ENCODE results near the gene C11orf52.

DNA sequence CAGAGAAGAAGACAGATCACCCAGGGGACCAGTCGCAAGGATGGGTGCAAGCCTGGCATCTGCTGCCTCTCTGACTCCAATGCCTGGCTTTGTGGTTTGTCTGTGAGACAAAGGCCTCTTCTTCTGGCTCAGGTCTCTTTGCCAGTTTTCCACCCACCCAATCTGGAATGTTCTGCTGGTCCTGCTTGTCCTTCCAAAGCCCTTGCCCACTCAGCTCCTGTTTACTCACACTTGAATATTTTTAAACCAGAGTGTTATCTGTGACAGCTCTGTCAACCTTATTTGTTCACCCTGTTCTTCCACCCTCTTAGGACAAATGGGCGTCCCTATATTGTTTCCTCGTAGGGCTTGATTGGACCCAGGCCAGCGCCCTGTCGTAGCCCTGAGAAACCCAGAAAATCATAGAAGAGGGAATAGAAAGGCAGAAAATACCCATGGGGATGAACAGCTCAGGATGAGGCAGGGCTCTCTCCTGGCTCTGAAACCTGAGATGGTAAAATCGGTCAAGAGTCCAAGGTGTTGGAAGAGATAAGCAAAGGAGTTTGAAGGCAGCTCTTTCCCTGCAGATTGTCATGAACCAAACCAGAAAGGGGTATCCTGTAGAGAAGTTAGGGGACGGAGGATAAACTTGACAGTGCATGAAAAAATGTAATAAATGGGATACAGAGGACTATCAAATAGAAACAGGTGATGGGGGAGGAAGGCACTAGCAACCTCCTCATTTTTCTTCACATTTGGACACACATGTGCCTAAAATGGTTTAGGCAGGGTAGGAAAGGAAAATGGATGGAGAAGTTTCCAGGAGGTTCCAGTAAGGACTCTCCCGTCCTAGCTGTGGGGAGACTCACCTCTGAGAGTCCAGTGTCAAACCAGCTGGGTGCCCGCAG is 7.8 kb upstream of the C11orf52 start:
- TF ChIP-seq TCF7L2 (IDR thresholded peaks at IDR 0.05; ENCODE audit: borderline replicate concordance, low read depth, low read length) (no peak), ZNF792 (tag by site-specific recombination; IDR thresholded peaks at IDR 0.05) (no peak), ZBTB7A (tag by site-specific recombination; IDR thresholded peaks at IDR 0.05; ENCODE audit: low read depth) (no peak), ZNF2 (tag by site-specific recombination; IDR thresholded peaks at IDR 0.05) (no peak), ZNF585B (tag by site-specific recombination; IDR thresholded peaks at IDR 0.05) (no peak), SETDB1 (IDR thresholded peaks at IDR 0.05; ENCODE audit: insufficient read length, low read length) (no peak), ZNF404 (tag by site-specific recombination; IDR thresholded peaks at IDR 0.05) (no peak), ZBTB21 (tag by site-specific recombination; IDR thresholded peaks at IDR 0.05) (no peak)
- TF ChIP-seq, protein P1, sequence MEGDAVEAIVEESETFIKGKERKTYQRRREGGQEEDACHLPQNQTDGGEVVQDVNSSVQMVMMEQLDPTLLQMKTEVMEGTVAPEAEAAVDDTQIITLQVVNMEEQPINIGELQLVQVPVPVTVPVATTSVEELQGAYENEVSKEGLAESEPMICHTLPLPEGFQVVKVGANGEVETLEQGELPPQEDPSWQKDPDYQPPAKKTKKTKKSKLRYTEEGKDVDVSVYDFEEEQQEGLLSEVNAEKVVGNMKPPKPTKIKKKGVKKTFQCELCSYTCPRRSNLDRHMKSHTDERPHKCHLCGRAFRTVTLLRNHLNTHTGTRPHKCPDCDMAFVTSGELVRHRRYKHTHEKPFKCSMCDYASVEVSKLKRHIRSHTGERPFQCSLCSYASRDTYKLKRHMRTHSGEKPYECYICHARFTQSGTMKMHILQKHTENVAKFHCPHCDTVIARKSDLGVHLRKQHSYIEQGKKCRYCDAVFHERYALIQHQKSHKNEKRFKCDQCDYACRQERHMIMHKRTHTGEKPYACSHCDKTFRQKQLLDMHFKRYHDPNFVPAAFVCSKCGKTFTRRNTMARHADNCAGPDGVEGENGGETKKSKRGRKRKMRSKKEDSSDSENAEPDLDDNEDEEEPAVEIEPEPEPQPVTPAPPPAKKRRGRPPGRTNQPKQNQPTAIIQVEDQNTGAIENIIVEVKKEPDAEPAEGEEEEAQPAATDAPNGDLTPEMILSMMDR (tag by site-specific recombination; IDR thresholded peaks at IDR 0.05), result no peak
- TF ChIP-seq, protein P2, sequence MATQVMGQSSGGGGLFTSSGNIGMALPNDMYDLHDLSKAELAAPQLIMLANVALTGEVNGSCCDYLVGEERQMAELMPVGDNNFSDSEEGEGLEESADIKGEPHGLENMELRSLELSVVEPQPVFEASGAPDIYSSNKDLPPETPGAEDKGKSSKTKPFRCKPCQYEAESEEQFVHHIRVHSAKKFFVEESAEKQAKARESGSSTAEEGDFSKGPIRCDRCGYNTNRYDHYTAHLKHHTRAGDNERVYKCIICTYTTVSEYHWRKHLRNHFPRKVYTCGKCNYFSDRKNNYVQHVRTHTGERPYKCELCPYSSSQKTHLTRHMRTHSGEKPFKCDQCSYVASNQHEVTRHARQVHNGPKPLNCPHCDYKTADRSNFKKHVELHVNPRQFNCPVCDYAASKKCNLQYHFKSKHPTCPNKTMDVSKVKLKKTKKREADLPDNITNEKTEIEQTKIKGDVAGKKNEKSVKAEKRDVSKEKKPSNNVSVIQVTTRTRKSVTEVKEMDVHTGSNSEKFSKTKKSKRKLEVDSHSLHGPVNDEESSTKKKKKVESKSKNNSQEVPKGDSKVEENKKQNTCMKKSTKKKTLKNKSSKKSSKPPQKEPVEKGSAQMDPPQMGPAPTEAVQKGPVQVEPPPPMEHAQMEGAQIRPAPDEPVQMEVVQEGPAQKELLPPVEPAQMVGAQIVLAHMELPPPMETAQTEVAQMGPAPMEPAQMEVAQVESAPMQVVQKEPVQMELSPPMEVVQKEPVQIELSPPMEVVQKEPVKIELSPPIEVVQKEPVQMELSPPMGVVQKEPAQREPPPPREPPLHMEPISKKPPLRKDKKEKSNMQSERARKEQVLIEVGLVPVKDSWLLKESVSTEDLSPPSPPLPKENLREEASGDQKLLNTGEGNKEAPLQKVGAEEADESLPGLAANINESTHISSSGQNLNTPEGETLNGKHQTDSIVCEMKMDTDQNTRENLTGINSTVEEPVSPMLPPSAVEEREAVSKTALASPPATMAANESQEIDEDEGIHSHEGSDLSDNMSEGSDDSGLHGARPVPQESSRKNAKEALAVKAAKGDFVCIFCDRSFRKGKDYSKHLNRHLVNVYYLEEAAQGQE (tag by site-specific recombination; IDR thresholded peaks at IDR 0.05), result no peak

Data from HEK293 (cell line).